Measurements from ENCODE around the gene SPAG17. TPM values are rescaled to one million over a fixed set of nuclear protein-coding genes. Genes with fewer than 3 reads are reported as not detected.

The SPAG17 gene
- total RNA-seq, 1 experiment from 2014 or later = 0.52 TPM

- Mint-ChIP-seq H3K4me3 (no peak overlapping the region), H3K4me1 (peaks cover 7% of the 10 kb centered on the region), H3K27me3 (ENCODE audit: low read depth) (no peaks in the 10 kb centered on the region), H3K36me3 (no peaks in the 10 kb centered on the region), H3K27ac (no peak overlapping the region), H3K9me3 (peaks cover 3% of the 10 kb centered on the region; the same call in 1 of the 2 replicates)
- POLR2A ChIA-PET = no interaction called here
- TF ChIP-seq PRDM15 (CRISPR knock-in tag; IDR thresholded peaks at IDR 0.05) (no peak), ZNF396 (CRISPR knock-in tag; IDR thresholded peaks at IDR 0.05; ENCODE audit: borderline replicate concordance) (no peak), ZNF138 (CRISPR knock-in tag; conservative IDR thresholded peaks at IDR 0.05) (no peak), PREB (CRISPR knock-in tag; IDR thresholded peaks at IDR 0.05; ENCODE audit: borderline replicate concordance) (no peak), CREB1 (CRISPR knock-in tag; IDR thresholded peaks at IDR 0.05) (no peak), ESRRA (CRISPR knock-in tag; IDR thresholded peaks at IDR 0.05; ENCODE audit: borderline replicate concordance) (no peak), ZNF219 (CRISPR knock-in tag; IDR thresholded peaks at IDR 0.05; ENCODE audit: borderline replicate concordance) (no peak), MAX (CRISPR knock-in tag; IDR thresholded peaks at IDR 0.05) (no peak), CTCF (IDR thresholded peaks at IDR 0.05) (no peak), AR (CRISPR knock-in tag; IDR thresholded peaks at IDR 0.05) (no peak)
- ATAC-seq (no peak), DNase-seq (ENCODE audit: low spot score) (no peak)
- CTCF ChIA-PET = no interaction called here
Observed at GRCh38 chr1:118099686-118100085, 85.3 kb downstream of the SPAG17 start.

GRCh38 chr1:118097622-118098348 is 87.2 kb downstream of the SPAG17 start:
- ChIA-PET POLR2A (no interaction called here), CTCF (no interaction called here)
- H3K9me3 Mint-ChIP-seq = peaks cover 3% of the 10 kb centered on the region; the same call in 1 of the 2 replicates
- no peak for DNase-seq (ENCODE audit: low spot score)
- H3K27me3 Mint-ChIP-seq (ENCODE audit: low read depth) = no peaks in the 10 kb centered on the region
- ATAC-seq = no peak
- peaks cover 7% of the 10 kb centered on the region for H3K4me1 Mint-ChIP-seq
- H3K4me3 Mint-ChIP-seq = no peak overlapping the region
- H3K27ac Mint-ChIP-seq = no peak overlapping the region
- no peaks in the 10 kb centered on the region for H3K36me3 Mint-ChIP-seq
- TF ChIP-seq E2F1 (CRISPR knock-in tag; IDR thresholded peaks at IDR 0.05) (no peak), ATF1 (CRISPR knock-in tag; IDR thresholded peaks at IDR 0.05) (no peak), ERG (CRISPR knock-in tag; IDR thresholded peaks at IDR 0.05) (no peak), ATF6 (CRISPR knock-in tag; IDR thresholded peaks at IDR 0.05) (no peak), IRF2 (CRISPR knock-in tag; IDR thresholded peaks at IDR 0.05; ENCODE audit: borderline replicate concordance, low read depth) (no peak), ZNF512 (CRISPR knock-in tag; IDR thresholded peaks at IDR 0.05; ENCODE audit: borderline replicate concordance) (no peak)

Data from WTC11 (cell line).